Keratinocyte (primary cell): Measurements from ENCODE around the gene ADAM22. TPM values are rescaled to one million over a fixed set of nuclear protein-coding genes. Genes with fewer than 3 reads are reported as not detected.

Experiments used
- DNase-seq: peaks from one replicate; pipeline ENCODE4 v3.0.0-alpha.2; 2011; ENCODE audit warnings: low read depth, missing footprints, low spot score
- FAIRE-seq: peaks from 2 replicates; lab custom pipeline; 2011; peaks lifted over from hg19 to GRCh38; lab: Jason Lieb, UNC
- H2AFZ ChIP-seq: 2 replicates; pipeline ENCODE4 v1.6.0; 2012; ENCODE audit warnings: low read length, control low read depth, inconsistent platforms; ENCODE audit not compliant: control insufficient read depth
- H3K27ac ChIP-seq: 2 replicates; pipeline ENCODE4 v1.5.1; 2011; ENCODE audit warnings: low read length; ENCODE audit not compliant: control insufficient read depth, insufficient read depth
- H3K27me3 ChIP-seq: 3 replicates; pipeline ENCODE4 v1.6.0; 2011; ENCODE audit warnings: low read length; ENCODE audit not compliant: control insufficient read depth, insufficient read depth; ENCODE audit errors: extremely low read depth
- H3K36me3 ChIP-seq, 2 experiments: 2 replicates in 1 of 2; 3 replicates in 1 of 2; pipeline ENCODE4 v1.5.1; 2011; ENCODE audit warnings: low read length in 2 of 2, mild to moderate bottlenecking in 1 of 2; ENCODE audit not compliant: control insufficient read depth in 2 of 2, insufficient read depth in 2 of 2; ENCODE audit errors: extremely low read depth in 1 of 2
- H3K4me1 ChIP-seq: 3 replicates; pipeline ENCODE4 v1.5.1; 2011; ENCODE audit warnings: low read length; ENCODE audit not compliant: control insufficient read depth, insufficient read depth; ENCODE audit errors: extremely low read depth
- H3K4me2 ChIP-seq: 3 replicates; pipeline ENCODE4 v1.6.0; 2011; ENCODE audit warnings: low read depth, low read length; ENCODE audit not compliant: control insufficient read depth, insufficient read depth; ENCODE audit errors: extremely low read depth
- H3K4me3 ChIP-seq, 3 experiments: fragments of 200-600 bp in 1 of 3; sonication (generic) in 1 of 3; 2 replicates in 2 of 3; 3 replicates in 1 of 3; pipeline ENCODE4 v1.5.1; 2011 to 2016; ENCODE audit warnings: low read length in 3 of 3, mild to moderate bottlenecking in 3 of 3, control low read depth in 2 of 3, inconsistent platforms in 1 of 3, low read depth in 1 of 3, mixed read lengths in 1 of 3, mixed run types in 1 of 3, moderate library complexity in 1 of 3; ENCODE audit not compliant: control insufficient read depth in 2 of 3, insufficient read depth in 2 of 3; ENCODE audit errors: extremely low read depth in 1 of 3
- H3K79me2 ChIP-seq: 2 replicates; pipeline ENCODE4 v1.6.0; 2012; ENCODE audit warnings: low read length; ENCODE audit not compliant: control insufficient read depth, insufficient read depth
- H3K9ac ChIP-seq: 3 replicates; pipeline ENCODE4 v1.6.0; 2011; ENCODE audit warnings: low read length; ENCODE audit not compliant: control insufficient read depth, insufficient read depth; ENCODE audit errors: extremely low read depth
- H3K9me1 ChIP-seq: 3 replicates; pipeline ENCODE4 v1.6.0; 2011; ENCODE audit warnings: low read length; ENCODE audit not compliant: control insufficient read depth, insufficient read depth; ENCODE audit errors: extremely low read depth
- H3K9me3 ChIP-seq: 2 replicates; pipeline ENCODE4 v1.5.1; 2012; ENCODE audit warnings: low read depth, low read length; ENCODE audit not compliant: control insufficient read depth
- H4K20me1 ChIP-seq: 3 replicates; pipeline ENCODE4 v1.6.0; 2011; ENCODE audit warnings: low read length; ENCODE audit not compliant: control insufficient read depth, insufficient read depth; ENCODE audit errors: extremely low read depth
- EZH2 ChIP-seq: IDR thresholded peaks from one replicate; pipeline ENCODE4 v1.6.1; 2012; ENCODE audit warnings: inconsistent platforms, mild to moderate bottlenecking, low read length, moderate library complexity
- dilution Hi-C: fragments of 300-500 bp; cut with MboI; formaldehyde crosslinking; loops from one replicate; pipeline ENCODE4 v1.7.0; 2020; ENCODE audit warnings: low sequenced_read_pairs; ENCODE audit not compliant: extremely low pct_ligation_motif_present
- polyA plus RNA-seq, 5 experiments: library from polyadenylated mRNA; depleted of rRNA in 3 of 5; stranded (reverse) in 3 of 5; stranded (forward) in 1 of 5; unstranded in 1 of 5; fragments of >200 nt; gene quantifications; 1 replicate in 1 of 5; 2 replicates in 3 of 5; 3 replicates in 1 of 5; pipeline versions ENCODE4 v1.2.1 to v1.2.3, GENCODE V29; 2011 to 2012; ENCODE audit warnings: missing spikeins in 2 of 5, low read depth in 1 of 5, low replicate concordance in 1 of 5
- TF ChIP-seq, protein P1 (sequence below), 3 experiments: IDR thresholded peaks in 1 of 3; conservative IDR thresholded peaks in 1 of 3; optimal IDR thresholded peaks in 1 of 3; 2 replicates in 2 of 3; 3 replicates in 1 of 3; pipeline versions ENCODE3 to v1.5.1; 2011; ENCODE audit warnings: low read length in 3 of 3, mild to moderate bottlenecking in 3 of 3, moderate library complexity in 2 of 3, control low read depth in 1 of 3, inconsistent platforms in 1 of 3; ENCODE audit not compliant: insufficient read depth in 2 of 3; ENCODE audit errors: extremely low read depth in 1 of 3

ADAM22 gene
- polyA plus RNA-seq, 1 donor (not counting 4 experiments of a cell fraction or from before 2014, with no cell fraction given): 0.07 TPM

- Histone ChIP-seq H4K20me1 (no peaks in the 10 kb centered on the region), H3K79me2 (no peaks in the 10 kb centered on the region), H3K4me2 (no peak overlapping the region), H3K4me1 (no peaks in the 10 kb centered on the region), H3K4me3 (no peak overlapping the region), H2AFZ (no peak overlapping the region), H3K9me3 (no peaks in the 10 kb centered on the region), H3K27me3 (no peaks in the 10 kb centered on the region), H3K27ac (no peak overlapping the region), H3K9me1 (no peaks in the 10 kb centered on the region), H3K36me3 (no peaks in the 10 kb centered on the region), H3K9ac (no peak overlapping the region)
- no peak for TF ChIP-seq EZH2
- TF ChIP-seq, protein P1, sequence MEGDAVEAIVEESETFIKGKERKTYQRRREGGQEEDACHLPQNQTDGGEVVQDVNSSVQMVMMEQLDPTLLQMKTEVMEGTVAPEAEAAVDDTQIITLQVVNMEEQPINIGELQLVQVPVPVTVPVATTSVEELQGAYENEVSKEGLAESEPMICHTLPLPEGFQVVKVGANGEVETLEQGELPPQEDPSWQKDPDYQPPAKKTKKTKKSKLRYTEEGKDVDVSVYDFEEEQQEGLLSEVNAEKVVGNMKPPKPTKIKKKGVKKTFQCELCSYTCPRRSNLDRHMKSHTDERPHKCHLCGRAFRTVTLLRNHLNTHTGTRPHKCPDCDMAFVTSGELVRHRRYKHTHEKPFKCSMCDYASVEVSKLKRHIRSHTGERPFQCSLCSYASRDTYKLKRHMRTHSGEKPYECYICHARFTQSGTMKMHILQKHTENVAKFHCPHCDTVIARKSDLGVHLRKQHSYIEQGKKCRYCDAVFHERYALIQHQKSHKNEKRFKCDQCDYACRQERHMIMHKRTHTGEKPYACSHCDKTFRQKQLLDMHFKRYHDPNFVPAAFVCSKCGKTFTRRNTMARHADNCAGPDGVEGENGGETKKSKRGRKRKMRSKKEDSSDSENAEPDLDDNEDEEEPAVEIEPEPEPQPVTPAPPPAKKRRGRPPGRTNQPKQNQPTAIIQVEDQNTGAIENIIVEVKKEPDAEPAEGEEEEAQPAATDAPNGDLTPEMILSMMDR (optimal IDR thresholded peaks at IDR 0.05 in 1 of 3, IDR thresholded peaks at IDR 0.05 in 1 of 3, conservative IDR thresholded peaks at IDR 0.05 in 1 of 3; ENCODE audit: extremely low read depth in 1 of 3, insufficient read depth in 2 of 3, low read length in 3 of 3): no peak
- no peak for DNase-seq
- FAIRE-seq: no peak
- dilution Hi-C loops: no loop called here
These were observed 233.2 kb downstream of the ADAM22 start for GRCh38 chr7:88167223-88167622.

DNA sequence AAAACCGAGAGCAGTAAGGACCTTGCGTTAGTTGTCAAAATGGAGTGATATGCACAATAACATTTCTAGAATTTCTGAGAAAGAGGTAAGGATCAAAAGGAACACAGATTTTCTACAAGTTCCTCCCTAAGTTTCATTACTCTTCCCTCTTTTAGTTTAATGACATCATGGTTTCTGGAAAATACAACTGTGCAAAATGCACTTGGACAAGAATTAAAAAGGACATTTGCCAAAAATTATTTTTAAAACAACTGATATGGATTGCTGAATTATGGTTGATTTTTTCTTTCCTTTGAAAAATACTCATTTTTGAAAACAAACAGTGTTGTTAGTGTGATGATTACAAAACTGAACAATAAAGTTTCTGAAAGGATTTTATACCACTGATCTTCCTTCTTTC lies 233.7 kb downstream of the ADAM22 start:
- dilution Hi-C loops: no loop called here
- no peak for FAIRE-seq

More for the DNA sequence above, 233.7 kb downstream of the ADAM22 start:
- no peaks in the 10 kb centered on the region for H3K36me3 ChIP-seq
- no peaks in the 10 kb centered on the region for H3K9me1 ChIP-seq
- H3K9ac ChIP-seq: no peak overlapping the region
- TF ChIP-seq, protein P1 (optimal IDR thresholded peaks at IDR 0.05 in 1 of 3, IDR thresholded peaks at IDR 0.05 in 1 of 3, conservative IDR thresholded peaks at IDR 0.05 in 1 of 3; ENCODE audit: extremely low read depth in 1 of 3, insufficient read depth in 2 of 3, low read length in 3 of 3): no peak
- no peak for TF ChIP-seq EZH2
- H3K27ac ChIP-seq: no peak overlapping the region
- DNase-seq: no peak
- H2AFZ ChIP-seq: no peak overlapping the region
- no peaks in the 10 kb centered on the region for H3K79me2 ChIP-seq
- H3K9me3 ChIP-seq: no peaks in the 10 kb centered on the region
- H3K4me3 ChIP-seq: no peak overlapping the region
- no peaks in the 10 kb centered on the region for H3K27me3 ChIP-seq
- H3K4me1 ChIP-seq: no peaks in the 10 kb centered on the region
- H4K20me1 ChIP-seq: no peaks in the 10 kb centered on the region
- H3K4me2 ChIP-seq: no peak overlapping the region
